ENCODE measurements around the gene CERS6. TPM values are rescaled to one million over a fixed set of nuclear protein-coding genes. Genes with fewer than 3 reads are reported as not detected.
"Not testable (repeated sequence)": the region's sequence is repeated elsewhere in the genome, so short reads cannot be mapped to it uniquely, and the experiment has no call there.

The CERS6 gene
- total RNA-seq, 1 donor from 2014 or later: 66.5 TPM

DNA sequence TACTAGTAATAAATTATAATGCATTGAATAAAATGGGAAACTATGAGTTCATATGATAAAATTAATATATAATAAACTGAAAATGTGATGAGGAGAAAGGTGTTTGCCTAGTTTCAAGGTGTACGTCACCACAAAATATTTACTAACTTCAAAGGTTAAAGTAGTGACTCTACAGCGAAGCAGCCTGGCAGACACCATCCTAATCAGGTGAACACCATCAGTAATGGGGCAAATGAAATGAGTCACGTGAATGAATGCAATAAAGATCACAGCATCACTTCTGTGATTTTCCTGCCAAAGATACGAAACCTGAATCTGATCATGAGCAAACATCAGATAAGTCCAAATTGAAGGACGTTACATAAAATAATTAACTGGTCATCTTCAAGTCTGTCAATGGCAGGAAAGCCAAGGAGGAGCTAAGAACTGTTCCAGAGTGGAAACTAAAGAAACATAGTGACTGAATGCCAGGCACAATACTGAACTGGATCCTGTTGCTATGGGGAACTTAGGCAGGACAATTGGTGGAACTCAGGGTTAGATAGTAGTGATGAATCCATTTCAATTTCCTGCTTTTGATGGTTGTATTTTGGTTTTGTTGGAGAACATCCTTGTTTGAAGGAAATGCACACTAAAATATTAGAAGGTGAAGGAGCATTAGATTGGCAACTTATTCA, 334.3 kb downstream of the CERS6 start:
- DNase-seq (ENCODE audit: low spot score in 2 of 2, unreplicated experiment in 2 of 2): no peak
- no peaks in the 10 kb centered on the region for H3K27me3 Mint-ChIP-seq (ENCODE audit: low read depth)
- TF ChIP-seq, protein P1, sequence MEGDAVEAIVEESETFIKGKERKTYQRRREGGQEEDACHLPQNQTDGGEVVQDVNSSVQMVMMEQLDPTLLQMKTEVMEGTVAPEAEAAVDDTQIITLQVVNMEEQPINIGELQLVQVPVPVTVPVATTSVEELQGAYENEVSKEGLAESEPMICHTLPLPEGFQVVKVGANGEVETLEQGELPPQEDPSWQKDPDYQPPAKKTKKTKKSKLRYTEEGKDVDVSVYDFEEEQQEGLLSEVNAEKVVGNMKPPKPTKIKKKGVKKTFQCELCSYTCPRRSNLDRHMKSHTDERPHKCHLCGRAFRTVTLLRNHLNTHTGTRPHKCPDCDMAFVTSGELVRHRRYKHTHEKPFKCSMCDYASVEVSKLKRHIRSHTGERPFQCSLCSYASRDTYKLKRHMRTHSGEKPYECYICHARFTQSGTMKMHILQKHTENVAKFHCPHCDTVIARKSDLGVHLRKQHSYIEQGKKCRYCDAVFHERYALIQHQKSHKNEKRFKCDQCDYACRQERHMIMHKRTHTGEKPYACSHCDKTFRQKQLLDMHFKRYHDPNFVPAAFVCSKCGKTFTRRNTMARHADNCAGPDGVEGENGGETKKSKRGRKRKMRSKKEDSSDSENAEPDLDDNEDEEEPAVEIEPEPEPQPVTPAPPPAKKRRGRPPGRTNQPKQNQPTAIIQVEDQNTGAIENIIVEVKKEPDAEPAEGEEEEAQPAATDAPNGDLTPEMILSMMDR (IDR thresholded peaks at IDR 0.05; ENCODE audit: unreplicated experiment): no peak
- no peak overlapping the region for H3K27ac Mint-ChIP-seq
- peaks cover 4% of the 10 kb centered on the region for H3K9me3 Mint-ChIP-seq
- H3K4me1 Mint-ChIP-seq: no peaks in the 10 kb centered on the region
- no peaks in the 10 kb centered on the region for H3K36me3 Mint-ChIP-seq
- no peak overlapping the region for H3K4me3 Mint-ChIP-seq

GRCh38 chr2:168791140-168791539, 335.1 kb downstream of the CERS6 start:
- not testable (repeated sequence) for H3K27ac Mint-ChIP-seq; DNase-seq (ENCODE audit: low spot score in 2 of 2, unreplicated experiment in 2 of 2); H3K4me1 Mint-ChIP-seq; H3K9me3 Mint-ChIP-seq; H3K36me3 Mint-ChIP-seq; H3K4me3 Mint-ChIP-seq; H3K27me3 Mint-ChIP-seq (ENCODE audit: low read depth)

GRCh38 chr2:168793596-168793995, 337.5 kb downstream of the CERS6 start:
- TF ChIP-seq, protein P1 (IDR thresholded peaks at IDR 0.05; ENCODE audit: unreplicated experiment): no peak
- Mint-ChIP-seq H3K27ac (no peak overlapping the region), H3K36me3 (no peaks in the 10 kb centered on the region), H3K4me1 (peaks cover 5% of the 10 kb centered on the region), H3K27me3 (ENCODE audit: low read depth) (no peaks in the 10 kb centered on the region), H3K9me3 (peaks cover 4% of the 10 kb centered on the region), H3K4me3 (no peak overlapping the region)
- DNase-seq (ENCODE audit: low spot score in 2 of 2, unreplicated experiment in 2 of 2): no peak

DNA sequence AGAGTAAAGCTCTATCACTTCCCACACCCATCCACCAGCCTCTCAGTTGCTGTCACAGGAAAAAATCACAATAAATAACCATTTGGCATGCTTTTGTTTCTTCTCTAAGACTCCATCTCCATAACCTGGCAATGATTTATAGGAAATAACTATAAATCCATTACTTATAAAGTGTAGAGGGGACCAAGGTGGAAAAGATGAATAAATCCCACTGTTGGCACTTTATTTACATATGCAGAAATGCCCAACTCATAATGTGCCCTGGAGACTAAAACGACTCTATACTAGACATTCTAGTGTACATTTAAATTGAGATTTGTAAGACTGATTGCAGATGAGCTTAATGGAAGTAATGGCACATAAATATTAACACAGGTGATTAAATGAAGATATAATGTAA, 338.9 kb downstream of the CERS6 start:
- DNase-seq (ENCODE audit: low spot score in 2 of 2, unreplicated experiment in 2 of 2): no peak
- Mint-ChIP-seq H3K4me3 (no peak overlapping the region), H3K36me3 (no peaks in the 10 kb centered on the region)

GRCh38 chr2:168796090-168796577, 340.1 kb downstream of the CERS6 start:
- Mint-ChIP-seq H3K4me1 (peaks cover 12% of the 10 kb centered on the region), H3K27ac (no peak overlapping the region), H3K9me3 (no peaks in the 10 kb centered on the region), H3K36me3 (no peaks in the 10 kb centered on the region), H3K4me3 (no peak overlapping the region), H3K27me3 (ENCODE audit: low read depth) (no peaks in the 10 kb centered on the region)
- TF ChIP-seq, protein P1 (IDR thresholded peaks at IDR 0.05; ENCODE audit: unreplicated experiment): no peak
- DNase-seq (ENCODE audit: low spot score in 2 of 2, unreplicated experiment in 2 of 2): no peak

More for the DNA sequence above, 338.9 kb downstream of the CERS6 start:
- Mint-ChIP-seq H3K9me3 (peaks cover 4% of the 10 kb centered on the region), H3K27ac (no peak overlapping the region), H3K4me1 (peaks cover 12% of the 10 kb centered on the region), H3K27me3 (ENCODE audit: low read depth) (no peaks in the 10 kb centered on the region)
- TF ChIP-seq, protein P1 (IDR thresholded peaks at IDR 0.05; ENCODE audit: unreplicated experiment): no peak

- DNase-seq (ENCODE audit: low spot score in 2 of 2, unreplicated experiment in 2 of 2): no peak
- no peak overlapping the region for H3K27ac Mint-ChIP-seq
- TF ChIP-seq, protein P1 (IDR thresholded peaks at IDR 0.05; ENCODE audit: unreplicated experiment): no peak
- H3K36me3 Mint-ChIP-seq: no peaks in the 10 kb centered on the region
- H3K9me3 Mint-ChIP-seq: no peaks in the 10 kb centered on the region
- H3K27me3 Mint-ChIP-seq (ENCODE audit: low read depth): no peaks in the 10 kb centered on the region
- H3K4me3 Mint-ChIP-seq: no peak overlapping the region
- H3K4me1 Mint-ChIP-seq: peaks cover 13% of the 10 kb centered on the region
Observed at GRCh38 chr2:168796583-168797285, 340.7 kb downstream of the CERS6 start.
